Transverse colon (tissue), 4 donors: ENCODE data around the gene ZNF367. TPM values are rescaled to one million over a fixed set of nuclear protein-coding genes. Genes with fewer than 3 reads are reported as not detected.

ENCODE experiments used
- DNase-seq: peaks from one replicate; pipeline ENCODE4 v3.0.0-alpha.2; 2019
- H3K27ac ChIP-seq, 4 donors: fragments of 200-600 bp; sonication (generic); 2 replicates each; pipeline ENCODE4 v1.5.1; 2016 to 2018; ENCODE audit warnings: inconsistent platforms in 4 of 4
- H3K27me3 ChIP-seq: fragments of 200-600 bp; sonication (generic); 2 replicates; pipeline ENCODE4 v1.5.1; 2017; ENCODE audit warnings: inconsistent platforms
- H3K36me3 ChIP-seq, 4 donors: fragments of 200-600 bp; sonication (generic); 2 replicates each; pipeline ENCODE4 v1.5.1; 2017 to 2019; ENCODE audit warnings: inconsistent platforms in 4 of 4
- H3K4me1 ChIP-seq, 4 donors: fragments of 200-600 bp; sonication (generic); 2 replicates each; pipeline ENCODE4 v1.5.1; 2017 to 2020; ENCODE audit warnings: inconsistent platforms in 4 of 4
- H3K4me3 ChIP-seq, 4 donors: fragments of 200-600 bp; sonication (generic); 1 replicate in 1 of 4; 2 replicates in 3 of 4; pipeline versions ENCODE4 v1.5.1 to v1.6.1; 2017 to 2019; ENCODE audit warnings: inconsistent platforms in 4 of 4
- H3K9me3 ChIP-seq, 2 donors: fragments of 200-600 bp; sonication (generic); 2 replicates each; pipeline ENCODE4 v1.5.1; 2017 to 2019; ENCODE audit warnings: inconsistent platforms in 2 of 2
- CTCF ChIP-seq, 5 experiments: fragments of 200-600 bp in 3 of 5; fragments of 450-650 bp in 2 of 5; sonication (generic) in 3 of 5; IDR thresholded peaks; 1 replicate in 2 of 5; 2 replicates in 3 of 5; pipeline ENCODE4 v1.5.1; 2016 to 2017; ENCODE audit warnings: antibody characterized with exemption in 5 of 5, inconsistent platforms in 3 of 5, mild to moderate bottlenecking in 2 of 5, moderate library complexity in 1 of 5
- EP300 ChIP-seq: sonication (generic); formaldehyde crosslinking; IDR thresholded peaks from one replicate; pipeline ENCODE4 v1.6.1; 2017; ENCODE audit warnings: antibody characterized with exemption, low read depth
- POLR2A ChIP-seq: fragments of 450-650 bp; IDR thresholded peaks from one replicate; pipeline ENCODE4 v1.6.1; 2016; ENCODE audit warnings: antibody characterized with exemption, mild to moderate bottlenecking, moderate library complexity
- POLR2AphosphoS5 ChIP-seq, 3 donors: sonication (generic); formaldehyde crosslinking; IDR thresholded peaks; one replicate each; pipeline ENCODE4 v1.6.1; 2016; ENCODE audit warnings: antibody characterized with exemption in 3 of 3
- WGBS, 2 donors: methylation state at CpG; one replicate each; pipeline ENCODE4 v1.1.5; 2018; ENCODE audit warnings: low coverage in 1 of 2; 5-methylcytosine and 5-hydroxymethylcytosine counted together
- in situ Hi-C, 4 donors: fragments of 200-750 bp; cut with MboI; loops; one replicate each; pipeline versions ENCODE4 v1.15.0 to v1.15.1; 2017; ENCODE audit warnings: low sequenced_read_pairs in 3 of 4, low pct_ligation_motif_present in 1 of 4, low pct_unique_long_range_greater_than_20kb in 1 of 4
- intact Hi-C: fragments of 100-400 bp; cut with DNase I; formaldehyde crosslinking; loops from one replicate; pipeline ENCODE4 v1.15.1; 2023; ENCODE audit warnings: low total_unique reads
- total RNA-seq, 4 donors: library from RNA; depleted of rRNA; stranded (reverse); fragments of >200 nt; gene quantifications; one replicate each; pipeline ENCODE4 v1.1.0, GENCODE V29; 2016

Gene ZNF367
- total RNA-seq, 4 donors from 2014 or later, result 1.2 to 2.1 (median 1.4) TPM; not detected in 1

- Histone ChIP-seq H3K36me3 (no peaks in the 10 kb centered on the region), H3K4me3 (no peak overlapping the region), H3K9me3 (no peaks in the 10 kb centered on the region), H3K27me3 (no peaks in the 10 kb centered on the region), H3K27ac (no peak overlapping the region), H3K4me1 (no peaks in the 10 kb centered on the region)
- no peak for DNase-seq
- 91 to 94% methylated on average over 3 to 8 of the region's 8 CpGs for WGBS, 2 donors
- intact Hi-C loops (loop anchor here (10.0 kb wide), 2 partner anchors 157 to 197 kb away; partner anchors contain the start of genes CDC14B and PRXL2C), in situ Hi-C loops (no loop called here)
- no peak for TF ChIP-seq CTCF (IDR thresholded peaks at IDR 0.05)
Observed at GRCh38 chr9:96458226-96458625, 40.1 kb upstream of the ZNF367 start.

- H3K36me3 ChIP-seq, result no peaks in the 10 kb centered on the region
- H3K4me1 ChIP-seq, result no peaks in the 10 kb centered on the region
- TF ChIP-seq POLR2AphosphoS5 (IDR thresholded peaks at IDR 0.05) (no peak), POLR2A (no peak), EP300 (no peak), CTCF (IDR thresholded peaks at IDR 0.05) (no peak)
- no peak overlapping the region for H3K4me3 ChIP-seq
- no peak overlapping the region for H3K27ac ChIP-seq
- WGBS, 2 donors, result 92 to 100% methylated on average over 1 to 4 of the region's 4 CpGs
- no peak for DNase-seq
- intact Hi-C loops (loop anchor here (10.0 kb wide), 2 partner anchors 158 to 198 kb away; partner anchors contain the start of genes CDC14B and PRXL2C), in situ Hi-C loops (no loop called here)
- H3K9me3 ChIP-seq, result no peaks in the 10 kb centered on the region
- no peaks in the 10 kb centered on the region for H3K27me3 ChIP-seq
Observed at GRCh38 chr9:96457266-96457665, 39.1 kb upstream of the ZNF367 start.

- no peak for DNase-seq
- H3K27ac ChIP-seq, result no peak overlapping the region
- H3K36me3 ChIP-seq, result no peaks in the 10 kb centered on the region
- in situ Hi-C loops, result no loop called here
- TF ChIP-seq POLR2A (no peak), CTCF (IDR thresholded peaks at IDR 0.05) (peak; percentile 26 to 46 (median 37))
- intact Hi-C loops, result loop anchor here (10.0 kb wide), 2 partner anchors 161 to 201 kb away; partner anchors contain the start of genes CDC14B and PRXL2C
- WGBS, 2 donors, result 40 to 59% methylated on average over 2 of the region's 2 CpGs
- no peaks in the 10 kb centered on the region for H3K9me3 ChIP-seq
- H3K27me3 ChIP-seq, result peaks cover 8% of the 10 kb centered on the region
- peaks cover 0 to 20% (median 12%) of the 10 kb centered on the region in 4 donors for H3K4me1 ChIP-seq
- no peak overlapping the region for H3K4me3 ChIP-seq
Observed at GRCh38 chr9:96453625-96454024, 35.5 kb upstream of the ZNF367 start.

GRCh38 chr9:96450613-96451528, 32.7 kb upstream of the ZNF367 start:
- in situ Hi-C loops, result no loop called here

More at GRCh38 chr9:96450613-96451528, 32.7 kb upstream of the ZNF367 start:
- intact Hi-C loops, result loop anchor here (1.0 to 10.0 kb wide), 3 partner anchors 33 to 204 kb away; partner anchors contain the start of genes CDC14B, PRXL2C and ZNF367
- H3K4me1 ChIP-seq, result peaks cover 0 to 20% (median 12%) of the 10 kb centered on the region in 4 donors
- peaks cover 19% of the 10 kb centered on the region for H3K27me3 ChIP-seq
- DNase-seq, result peak; percentile 53
- peak overlapping the region; percentile 57 to 84 (median 70) for H3K4me3 ChIP-seq
- H3K36me3 ChIP-seq, result no peaks in the 10 kb centered on the region
- H3K9me3 ChIP-seq, result no peaks in the 10 kb centered on the region
- H3K27ac ChIP-seq, result peak overlapping the region; percentile 84 to 94 (median 92)
- TF ChIP-seq EP300 (no peak), CTCF (IDR thresholded peaks at IDR 0.05) (no peak), POLR2A (no peak), POLR2AphosphoS5 (IDR thresholded peaks at IDR 0.05) (peak in 2 of 3 donors; percentile 5 to 32)
- WGBS, 2 donors, result 1% methylated on average over 40 of the region's 63 CpGs; no CpG with 5 or more reads in 1 of the 2 donors
